K562 (cell line): ENCODE data around the gene DDX55. TPM values are rescaled to one million over a fixed set of nuclear protein-coding genes. Genes with fewer than 3 reads are reported as not detected.

Experiments used
- EGR1 ChIP-seq: fragments of 450-650 bp; conservative IDR thresholded peaks from 2 replicates; pipeline ENCODE4 v1.6.1; 2017; ENCODE audit warnings: mild to moderate bottlenecking
- FIP1L1 ChIP-seq: fragments of 200-400 bp; formaldehyde crosslinking; IDR thresholded peaks from 2 replicates; pipeline ENCODE4 v1.6.1; 2018; ENCODE audit warnings: mild to moderate bottlenecking, low read depth, low read length; ENCODE audit not compliant: poor library complexity, severe bottlenecking
- FOS ChIP-seq: IDR thresholded peaks from 3 replicates; pipeline ENCODE4 v1.6.1; 2011; ENCODE audit not compliant: insufficient read length; ENCODE audit errors: extremely low read depth
- ILF3 ChIP-seq: fragments of 450-650 bp; IDR thresholded peaks from 2 replicates; pipeline ENCODE4 v1.6.1; 2018; ENCODE audit warnings: antibody characterized with exemption, mild to moderate bottlenecking, moderate library complexity, borderline replicate concordance
- KLF13 ChIP-seq: fragments of 450-650 bp; IDR thresholded peaks from 2 replicates; pipeline ENCODE4 v1.6.1; 2016; ENCODE audit warnings: missing genetic modification characterization, low read depth, mild to moderate bottlenecking, missing compliant biosample characterization, moderate library complexity, borderline replicate concordance
- MTA1 ChIP-seq: fragments of 450-650 bp; IDR thresholded peaks from 2 replicates; pipeline ENCODE4 v1.6.1; 2017; ENCODE audit warnings: borderline replicate concordance
- PATZ1 ChIP-seq: fragments of 250-450 bp; sonication (Bioruptor Pico); IDR thresholded peaks from 2 replicates; pipeline ENCODE4 v1.5.0; 2020; ENCODE audit warnings: mild to moderate bottlenecking, borderline replicate concordance
- POLR2B ChIP-seq: fragments of 450-650 bp; IDR thresholded peaks from 2 replicates; pipeline ENCODE4 v1.6.1; 2018; ENCODE audit warnings: low read depth; ENCODE audit not compliant: partially characterized antibody
- POLR2G ChIP-seq: fragments of 200-400 bp; formaldehyde crosslinking; IDR thresholded peaks from 2 replicates; pipeline ENCODE4 v1.6.1; 2017; ENCODE audit warnings: low read depth, mild to moderate bottlenecking, antibody characterized with exemption, low read length, moderate library complexity
- PPARD ChIP-seq: fragments of 250-450 bp; sonication (Bioruptor Pico); IDR thresholded peaks from 2 replicates; pipeline ENCODE4 v1.8.0; 2022; ENCODE audit warnings: inconsistent platforms, mild to moderate bottlenecking, moderate library complexity
- SIN3A ChIP-seq, 2 experiments: fragments of 150-350 bp in 1 of 2; IDR thresholded peaks; 2 replicates each; pipeline ENCODE4 v1.6.1; 2011 to 2016; ENCODE audit warnings: borderline replicate concordance in 2 of 2, low read depth in 2 of 2, low read length in 2 of 2, mild to moderate bottlenecking in 2 of 2, moderate library complexity in 2 of 2; ENCODE audit not compliant: control insufficient read depth in 1 of 2
- SIN3B ChIP-seq: fragments of 450-650 bp; IDR thresholded peaks from 2 replicates; pipeline ENCODE4 v1.6.1; 2017; ENCODE audit warnings: low read depth, mild to moderate bottlenecking, moderate library complexity
- SMARCE1 ChIP-seq: fragments of 450-650 bp; IDR thresholded peaks from 2 replicates; pipeline ENCODE4 v1.7.1; 2016; ENCODE audit warnings: mild to moderate bottlenecking
- TFE3 ChIP-seq: fragments of 450-650 bp; formaldehyde crosslinking; IDR thresholded peaks from 2 replicates; pipeline ENCODE4 v1.4.0; 2020; ENCODE audit warnings: mild to moderate bottlenecking, mixed read lengths
- ZNF143 ChIP-seq: sonication (generic); formaldehyde crosslinking; IDR thresholded peaks from 2 replicates; pipeline ENCODE4 v1.9.0; 2022; ENCODE audit warnings: mild to moderate bottlenecking, missing genetic modification reagents
- ZNF277 ChIP-seq: fragments of 250-450 bp; sonication (Bioruptor Pico); IDR thresholded peaks from 2 replicates; pipeline ENCODE4 v1.8.0; 2022; ENCODE audit warnings: inconsistent platforms, mild to moderate bottlenecking, moderate library complexity, borderline replicate concordance
- ZNF395 ChIP-seq: fragments of 200-800 bp; sonication (Bioruptor generic); IDR thresholded peaks from 2 replicates; pipeline ENCODE4 v1.6.1; 2017; ENCODE audit warnings: missing genetic modification characterization, missing compliant biosample characterization
- ZNF41 ChIP-seq: fragments of 250-450 bp; sonication (Bioruptor Pico); conservative IDR thresholded peaks from 2 replicates; pipeline ENCODE4 v1.4.0; 2020; ENCODE audit warnings: mild to moderate bottlenecking
- ZNF655 ChIP-seq: fragments of 250-450 bp; sonication (Bioruptor Pico); IDR thresholded peaks from 2 replicates; pipeline ENCODE4 v1.5.0; 2021
- polyA plus RNA-seq, 8 experiments: library from polyadenylated mRNA; depleted of rRNA in 4 of 8; stranded (reverse) in 5 of 8; unstranded in 3 of 8; fragments of >200 nt; fragmentation: Nextera tagmentation in 2 of 8; fragmentation: Illumina TruSeq in 1 of 8; extraction: Ambion mirVana in 2 of 8; extraction: Trizol in 1 of 8; gene quantifications; 2 replicates each; pipeline versions ENCODE4 v1.2.1 to v1.2.3, GENCODE V29; 2011 to 2014; ENCODE audit warnings: inconsistent platforms in 1 of 8, missing spikeins in 1 of 8
- total RNA-seq, 7 experiments: library from RNA; depleted of rRNA in 6 of 7; stranded (reverse); fragments of >200 nt in 6 of 7; fragmentation: Illumina TruSeq in 2 of 7; extraction: Trizol in 2 of 7; gene quantifications; 2 replicates each; pipeline versions ENCODE4 v1.2.1 to v1.2.3, GENCODE V29; 2011 to 2021; ENCODE audit warnings: low replicate concordance in 1 of 7

DDX55 gene
- total and polyA plus RNA-seq, 9 of the 15 experiments (the other 6 are each of a cell fraction or from before 2014, with no cell fraction given), result 10.6 to 71.0 (median 60.9) TPM

GRCh38 chr12:123633379-123634141 lies 31.7 kb downstream of the DDX55 start, which contains the start of the genes EIF2B1 and GTF2H3 (continued):
- TF ChIP-seq TFE3 (no peak), ZNF277 (CRISPR knock-in tag) (no peak), MTA1 (peak; percentile 100), PPARD (CRISPR knock-in tag) (no peak), ZNF41 (no peak), PATZ1 (CRISPR knock-in tag) (no peak), POLR2G (peak; percentile 98), SMARCE1 (no peak), KLF13 (tag) (no peak), ZNF395 (no peak), ZNF143 (no peak), FOS (no peak), FIP1L1 (peak; percentile 70), ZNF655 (CRISPR knock-in tag) (no peak), EGR1 (peak; percentile 65), POLR2B (peak; percentile 95), ILF3 (no peak), SIN3B (peak; percentile 98), SIN3A (IDR thresholded peaks at IDR 0.05; ENCODE audit: borderline replicate concordance in 2 of 2, control insufficient read depth in 1 of 2, low read depth in 2 of 2, low read length in 2 of 2) (peak; percentile 98 to 99)
